ENCODE results near the gene SUCLA2.

DNA sequence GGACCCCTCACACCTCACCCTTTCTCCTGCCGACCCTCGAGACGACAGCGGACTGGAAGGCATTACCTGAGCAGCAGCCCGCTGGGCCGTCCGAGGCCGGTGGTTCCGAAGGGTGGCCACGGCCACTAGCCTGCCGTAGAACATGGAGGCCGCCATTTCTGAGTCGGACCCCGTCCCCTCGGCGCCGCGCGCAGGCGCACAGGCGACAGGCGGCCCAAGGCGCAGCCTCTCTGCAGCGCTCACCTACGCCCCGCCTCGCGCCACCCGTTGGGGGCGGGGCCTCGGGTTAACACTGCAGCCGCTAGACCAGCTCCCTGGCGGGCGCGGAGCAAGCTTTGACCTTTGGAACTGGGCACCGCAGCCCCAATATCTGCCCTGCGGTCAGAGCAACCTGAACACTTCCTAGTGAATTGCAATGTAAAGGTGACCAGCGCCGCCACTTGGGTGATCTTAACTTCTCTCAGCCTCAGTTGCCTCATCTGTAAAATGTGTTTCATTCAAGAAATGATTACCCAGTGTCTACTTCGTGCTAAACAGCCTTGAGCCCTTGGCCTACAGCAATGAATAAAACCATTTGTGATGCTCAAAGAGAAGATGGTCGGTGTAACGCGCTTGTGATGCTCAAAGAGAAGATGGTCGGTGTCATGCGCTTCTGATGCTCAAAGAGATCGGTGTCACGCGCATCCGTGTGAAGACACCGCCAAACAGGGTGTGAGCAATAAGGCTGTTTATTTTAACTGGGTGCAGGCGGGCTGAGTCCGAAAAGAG is at the start of gene SUCLA2:
- TF ChIP-seq, protein P1, sequence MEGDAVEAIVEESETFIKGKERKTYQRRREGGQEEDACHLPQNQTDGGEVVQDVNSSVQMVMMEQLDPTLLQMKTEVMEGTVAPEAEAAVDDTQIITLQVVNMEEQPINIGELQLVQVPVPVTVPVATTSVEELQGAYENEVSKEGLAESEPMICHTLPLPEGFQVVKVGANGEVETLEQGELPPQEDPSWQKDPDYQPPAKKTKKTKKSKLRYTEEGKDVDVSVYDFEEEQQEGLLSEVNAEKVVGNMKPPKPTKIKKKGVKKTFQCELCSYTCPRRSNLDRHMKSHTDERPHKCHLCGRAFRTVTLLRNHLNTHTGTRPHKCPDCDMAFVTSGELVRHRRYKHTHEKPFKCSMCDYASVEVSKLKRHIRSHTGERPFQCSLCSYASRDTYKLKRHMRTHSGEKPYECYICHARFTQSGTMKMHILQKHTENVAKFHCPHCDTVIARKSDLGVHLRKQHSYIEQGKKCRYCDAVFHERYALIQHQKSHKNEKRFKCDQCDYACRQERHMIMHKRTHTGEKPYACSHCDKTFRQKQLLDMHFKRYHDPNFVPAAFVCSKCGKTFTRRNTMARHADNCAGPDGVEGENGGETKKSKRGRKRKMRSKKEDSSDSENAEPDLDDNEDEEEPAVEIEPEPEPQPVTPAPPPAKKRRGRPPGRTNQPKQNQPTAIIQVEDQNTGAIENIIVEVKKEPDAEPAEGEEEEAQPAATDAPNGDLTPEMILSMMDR (IDR thresholded peaks at IDR 0.05) = no peak
- peak; percentile 24 to 47 (median 45) for TF ChIP-seq POLR2AphosphoS5 (IDR thresholded peaks at IDR 0.05)
